Lung (tissue), 12 donors: Measurements from ENCODE around the gene ARID5B. TPM values are rescaled to one million over a fixed set of nuclear protein-coding genes. Genes with fewer than 3 reads are reported as not detected.

ENCODE experiments used
- ATAC-seq: fragments of 200-7000 bp; cut with Tn5 transposase; one replicate; pipeline ENCODE4 v1.9.1; 2020; ENCODE audit warnings: moderate number of reproducible peaks; ENCODE audit not compliant: insufficient read depth, low FRiP score
- DNase-seq, 3 donors: peaks; one replicate each; pipeline ENCODE4 v3.0.0-alpha.2; 2013 to 2017
- H3K27ac ChIP-seq, 2 donors: one replicate each; pipeline ENCODE4 v1.5.1; 2013; ENCODE audit warnings: mild to moderate bottlenecking in 2 of 2, moderate library complexity in 2 of 2, control low read depth in 1 of 2, inconsistent platforms in 1 of 2, low read depth in 1 of 2, low read length in 1 of 2
- H3K27me3 ChIP-seq, 3 donors: one replicate each; pipeline ENCODE4 v1.5.1; 2013; ENCODE audit warnings: low read length in 2 of 3; ENCODE audit not compliant: control insufficient read depth in 3 of 3, insufficient read depth in 3 of 3
- H3K36me3 ChIP-seq, 4 donors: one replicate each; pipeline ENCODE4 v1.5.1; 2013; ENCODE audit warnings: low read length in 4 of 4, mild to moderate bottlenecking in 1 of 4, moderate library complexity in 1 of 4; ENCODE audit not compliant: control insufficient read depth in 4 of 4, insufficient read depth in 4 of 4
- H3K4me1 ChIP-seq, 5 donors: one replicate each; pipeline ENCODE4 v1.5.1; 2013; ENCODE audit warnings: low read length in 5 of 5, mild to moderate bottlenecking in 2 of 5, moderate library complexity in 1 of 5; ENCODE audit not compliant: control insufficient read depth in 5 of 5, insufficient read depth in 5 of 5
- H3K4me3 ChIP-seq: one replicate; pipeline ENCODE4 v1.5.1; 2013; ENCODE audit warnings: mild to moderate bottlenecking, control low read depth, moderate library complexity
- H3K9ac ChIP-seq, 2 donors: one replicate each; pipeline ENCODE4 v1.5.1; 2013; ENCODE audit warnings: low read length in 2 of 2, control low read depth in 1 of 2; ENCODE audit not compliant: insufficient read depth in 1 of 2
- H3K9me3 ChIP-seq, 4 donors: one replicate each; pipeline ENCODE4 v1.5.1; 2013; ENCODE audit warnings: low read length in 3 of 4, mild to moderate bottlenecking in 1 of 4, moderate library complexity in 1 of 4; ENCODE audit not compliant: control insufficient read depth in 4 of 4, insufficient read depth in 3 of 4
- WGBS, 2 donors: extraction: QIAGEN DNeasy Blood & Tissue Kit; methylation state at CpG; one replicate each; pipeline ENCODE4 v1.1.7; 2013; 5-methylcytosine and 5-hydroxymethylcytosine counted together
- polyA plus RNA-seq, 2 donors: library from polyadenylated mRNA; stranded (reverse); fragments of 200-250 nt; gene quantifications; one replicate each; pipeline ENCODE4 v1.2.1, GENCODE V29; 2013
- total RNA-seq, 2 donors: library from RNA; depleted of rRNA in 1 of 2; stranded (reverse); fragments of >200 nt in 1 of 2; gene quantifications; one replicate each; pipeline ENCODE4 v1.2.1, GENCODE V29; 2014 to 2021
- TF ChIP-seq, protein P1 (sequence below): IDR thresholded peaks from 2 replicates; pipeline ENCODE4 v1.5.1; 2012; ENCODE audit warnings: mild to moderate bottlenecking; ENCODE audit errors: control extremely low read depth, extremely low read depth
- donor health status: control.
- donor health status: control.
- donor health status: Bipolar disorder and iron deficiency.
- donor health status: healthy.
- donor health status: DM: yes; HTN: yes; CAD: no.

Gene ARID5B
- total and polyA plus RNA-seq, 4 donors = 7.8 to 95.3 (median 22.0) TPM

DNA sequence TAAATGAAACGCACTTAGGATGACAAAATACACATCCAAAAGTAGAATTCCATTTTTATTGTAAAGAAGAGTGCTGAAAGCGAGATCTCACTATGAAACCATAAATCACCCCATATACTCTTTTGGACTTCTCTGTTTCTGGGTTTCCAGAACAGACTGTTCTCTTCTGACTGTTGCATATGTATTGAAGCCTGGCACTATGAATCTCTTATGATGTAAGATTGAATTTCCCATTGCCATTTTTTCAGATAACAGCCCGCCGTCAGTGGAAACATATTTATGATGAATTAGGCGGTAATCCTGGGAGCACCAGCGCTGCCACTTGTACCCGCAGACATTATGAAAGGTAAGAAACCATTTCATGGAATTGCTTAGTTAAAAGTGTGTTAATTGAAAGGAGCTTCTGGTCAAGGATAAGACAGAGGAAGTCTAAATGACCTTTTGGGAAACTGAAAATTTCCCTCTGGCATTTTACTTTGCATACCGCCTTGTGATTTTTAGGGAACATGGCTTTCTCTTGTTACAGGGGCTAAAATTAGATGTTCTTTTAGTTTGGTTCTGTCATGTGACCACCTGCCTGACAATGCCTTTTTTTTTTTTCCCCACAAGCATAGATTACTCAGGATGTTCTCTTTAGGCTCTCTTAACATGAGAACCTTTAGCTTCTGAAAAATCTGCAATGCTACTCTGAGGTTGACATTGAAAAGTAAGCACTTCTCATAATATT lies 168.1 kb downstream of the ARID5B start:
- TF ChIP-seq, protein P1, sequence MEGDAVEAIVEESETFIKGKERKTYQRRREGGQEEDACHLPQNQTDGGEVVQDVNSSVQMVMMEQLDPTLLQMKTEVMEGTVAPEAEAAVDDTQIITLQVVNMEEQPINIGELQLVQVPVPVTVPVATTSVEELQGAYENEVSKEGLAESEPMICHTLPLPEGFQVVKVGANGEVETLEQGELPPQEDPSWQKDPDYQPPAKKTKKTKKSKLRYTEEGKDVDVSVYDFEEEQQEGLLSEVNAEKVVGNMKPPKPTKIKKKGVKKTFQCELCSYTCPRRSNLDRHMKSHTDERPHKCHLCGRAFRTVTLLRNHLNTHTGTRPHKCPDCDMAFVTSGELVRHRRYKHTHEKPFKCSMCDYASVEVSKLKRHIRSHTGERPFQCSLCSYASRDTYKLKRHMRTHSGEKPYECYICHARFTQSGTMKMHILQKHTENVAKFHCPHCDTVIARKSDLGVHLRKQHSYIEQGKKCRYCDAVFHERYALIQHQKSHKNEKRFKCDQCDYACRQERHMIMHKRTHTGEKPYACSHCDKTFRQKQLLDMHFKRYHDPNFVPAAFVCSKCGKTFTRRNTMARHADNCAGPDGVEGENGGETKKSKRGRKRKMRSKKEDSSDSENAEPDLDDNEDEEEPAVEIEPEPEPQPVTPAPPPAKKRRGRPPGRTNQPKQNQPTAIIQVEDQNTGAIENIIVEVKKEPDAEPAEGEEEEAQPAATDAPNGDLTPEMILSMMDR = no peak
- Histone ChIP-seq H3K36me3 (peaks cover 6 to 55% (median 22%) of the 10 kb centered on the region in 4 donors), H3K27me3 (no peaks in the 10 kb centered on the region), H3K4me3 (no peak overlapping the region), H3K27ac (peak overlapping the region in 1 of 2 donors; percentile 77), H3K9ac (no peak overlapping the region), H3K9me3 (no peaks in the 10 kb centered on the region), H3K4me1 (peaks cover 0 to 25% (median 12%) of the 10 kb centered on the region in 5 donors)
- 88 to 89% methylated on average over 8 of the region's 8 CpGs for WGBS, 2 donors
- no peak for DNase-seq
- ATAC-seq = no peak

DNA sequence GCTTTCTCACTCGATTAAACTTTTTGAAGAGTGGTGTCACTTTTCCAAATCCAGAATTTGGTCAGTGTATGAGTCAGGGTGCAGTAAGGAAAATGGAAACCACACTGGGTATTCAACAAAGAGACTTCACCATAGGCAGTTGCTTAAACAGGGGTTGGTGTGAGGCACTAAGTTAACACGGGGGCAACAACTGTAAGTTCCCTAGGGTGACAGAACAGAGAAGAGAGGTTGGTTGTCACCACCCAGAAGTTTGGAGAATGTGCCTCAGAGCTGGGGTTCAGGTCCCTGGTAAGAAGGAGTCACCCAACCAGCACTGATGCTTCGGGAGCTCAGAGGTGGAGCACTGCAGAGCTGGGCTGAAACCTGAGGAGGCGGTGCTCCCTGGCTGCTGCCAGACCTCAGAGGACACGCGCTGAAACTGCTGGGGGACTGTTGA lies 170.4 kb downstream of the ARID5B start:
- 85 to 93% methylated on average over 6 of the region's 6 CpGs for WGBS, 2 donors
- TF ChIP-seq, protein P1 = no peak
- DNase-seq (no peak), ATAC-seq (no peak)
- H3K27me3 ChIP-seq = no peaks in the 10 kb centered on the region
- no peak overlapping the region for H3K4me3 ChIP-seq
- no peak overlapping the region for H3K27ac ChIP-seq
- H3K9ac ChIP-seq = no peak overlapping the region
- no peaks in the 10 kb centered on the region for H3K9me3 ChIP-seq
- H3K4me1 ChIP-seq = peaks cover 10 to 42% (median 28%) of the 10 kb centered on the region in 5 donors
- H3K36me3 ChIP-seq = peaks cover 4 to 48% (median 21%) of the 10 kb centered on the region in 4 donors

DNA sequence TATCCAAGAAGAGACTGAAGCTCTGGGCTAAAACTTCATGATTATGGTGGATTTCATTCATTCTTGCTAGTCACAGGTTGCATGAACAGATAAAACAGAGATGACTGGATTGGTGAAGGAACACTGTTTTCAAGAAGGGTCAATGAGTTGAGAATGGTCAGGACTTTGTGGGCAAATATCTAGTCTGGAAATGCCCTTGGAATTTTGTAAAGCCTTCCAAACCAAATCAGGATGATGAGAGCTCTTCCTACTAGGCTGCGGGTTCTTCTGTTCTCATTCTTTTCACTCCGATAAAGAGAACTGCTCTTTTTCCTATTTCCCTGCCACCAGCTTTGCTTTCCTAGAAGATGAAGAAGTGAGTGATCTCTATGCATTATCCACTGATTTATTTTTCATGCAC lies 171.4 kb downstream of the ARID5B start:
- ATAC-seq (no peak), DNase-seq (no peak)
- Histone ChIP-seq H3K27ac (no peak overlapping the region), H3K9ac (no peak overlapping the region), H3K27me3 (no peaks in the 10 kb centered on the region), H3K4me1 (peaks cover 10 to 41% (median 28%) of the 10 kb centered on the region in 5 donors), H3K9me3 (no peaks in the 10 kb centered on the region), H3K4me3 (no peak overlapping the region), H3K36me3 (peaks cover 4 to 42% (median 21%) of the 10 kb centered on the region in 4 donors)
- TF ChIP-seq, protein P1 = no peak
- 86 to 90% methylated on average over 2 of the region's 2 CpGs for WGBS, 2 donors
